HEK293T (cell line): ENCODE measurements around the gene FSD1.
"Not testable (repeated sequence)": the region's sequence is repeated elsewhere in the genome, so short reads cannot be mapped to it uniquely, and the experiment has no call there.

ENCODE experiments used
- CTCF ChIA-PET: fragments of 350-600 bp; formaldehyde crosslinking; extraction: SDS; loops from one replicate; lab custom pipeline; 2021; ENCODE audit warnings: antibody characterized with exemption, inconsistent platforms; lab: Yijun Ruan, JAX
- POLR2A ChIA-PET: fragments of 350-600 bp; formaldehyde crosslinking; extraction: SDS; loops from one replicate; lab custom pipeline; 2020; ENCODE audit warnings: antibody characterized with exemption, inconsistent platforms; lab: Yijun Ruan, JAX
- DNase-seq: peaks from one replicate; pipeline ENCODE4 v3.0.0; 2012; ENCODE audit warnings: mixed read lengths; ENCODE audit errors: extremely low spot score
- ARNT ChIP-seq: fragments of 450-650 bp; IDR thresholded peaks from 2 replicates; pipeline ENCODE4 v1.6.1; 2017; ENCODE audit warnings: mild to moderate bottlenecking
- BHLHE40 ChIP-seq: fragments of 450-650 bp; IDR thresholded peaks from 2 replicates; pipeline ENCODE4 v1.6.1; 2016; ENCODE audit warnings: mild to moderate bottlenecking, moderate library complexity, borderline replicate concordance
- CTBP1 ChIP-seq: fragments of 450-650 bp; IDR thresholded peaks from 2 replicates; pipeline ENCODE4 v1.6.1; 2016; ENCODE audit warnings: borderline replicate concordance
- ELF4 ChIP-seq: fragments of 450-650 bp; IDR thresholded peaks from 2 replicates; pipeline ENCODE4 v1.6.1; 2017; ENCODE audit warnings: antibody characterized with exemption
- FOXA1 ChIP-seq: fragments of 450-650 bp; IDR thresholded peaks from 2 replicates; pipeline ENCODE4 v1.6.1; 2016; ENCODE audit warnings: mild to moderate bottlenecking
- FOXK2 ChIP-seq: fragments of 450-650 bp; IDR thresholded peaks from 2 replicates; pipeline ENCODE4 v1.6.1; 2016; ENCODE audit warnings: mild to moderate bottlenecking
- FOXM1 ChIP-seq: fragments of 450-650 bp; IDR thresholded peaks from 2 replicates; pipeline ENCODE4 v1.6.1; 2017; ENCODE audit warnings: mild to moderate bottlenecking, borderline replicate concordance
- HDGF ChIP-seq: fragments of 450-650 bp; IDR thresholded peaks from 2 replicates; pipeline ENCODE4 v1.6.1; 2017; ENCODE audit warnings: antibody characterized with exemption, borderline replicate concordance
- L3MBTL2 ChIP-seq: fragments of 450-650 bp; conservative IDR thresholded peaks from 2 replicates; pipeline ENCODE4 v1.6.1; 2016; ENCODE audit warnings: mild to moderate bottlenecking
- LEF1 ChIP-seq: fragments of 450-650 bp; IDR thresholded peaks from 2 replicates; pipeline ENCODE4 v1.6.1; 2017; ENCODE audit warnings: mild to moderate bottlenecking, borderline replicate concordance
- NFRKB ChIP-seq: fragments of 450-650 bp; IDR thresholded peaks from 2 replicates; pipeline ENCODE4 v1.6.1; 2016; ENCODE audit warnings: mild to moderate bottlenecking, moderate library complexity
- PKNOX1 ChIP-seq: fragments of 450-650 bp; IDR thresholded peaks from 2 replicates; pipeline ENCODE4 v1.6.1; 2016
- SP1 ChIP-seq: fragments of 450-650 bp; IDR thresholded peaks from 2 replicates; pipeline ENCODE4 v1.6.1; 2017
- SUZ12 ChIP-seq: fragments of 450-650 bp; IDR thresholded peaks from 2 replicates; pipeline ENCODE4 v1.6.1; 2016; ENCODE audit warnings: mild to moderate bottlenecking
- TARDBP ChIP-seq: fragments of 450-650 bp; IDR thresholded peaks from 2 replicates; pipeline ENCODE4 v1.6.1; 2016
- ZNF384 ChIP-seq: fragments of 450-650 bp; IDR thresholded peaks from 2 replicates; pipeline ENCODE4 v1.6.1; 2016

The FSD1 gene

GRCh38 chr19:4343370-4344307 lies 39.2 kb downstream of the FSD1 start, which contains the start of gene MPND:
MPND (plus strand) TSS chr19:4343562; CDS start chr19:4343594, 32 bp downstream.
- CTCF ChIA-PET = interaction anchor here (1.1 to 2.7 kb wide), 3 partner anchors 9 to 111 kb away, joined by 3 to 30 read pairs (median 18); no protein-coding TSS in a partner anchor
- DNase-seq = peak; percentile 82
- TF ChIP-seq TARDBP (no peak), PKNOX1 (no peak), ELF4 (no peak), SP1 (no peak), L3MBTL2 (no peak), BHLHE40 (no peak)
- POLR2A ChIA-PET = interaction anchor here (0.6 to 2.8 kb wide), 24 partner anchors 10 to 131 kb away, joined by 3 to 34 read pairs (median 7); partner anchors contain the start of genes CHAF1A, FSD1 and YJU2

GRCh38 chr19:4345342-4346019 lies 41.1 kb downstream of the FSD1 start:
- ChIA-PET CTCF (interaction anchor here (0.8 kb wide), 1 partner anchor 78 kb away, joined by 5 read pairs; no protein-coding TSS in a partner anchor), POLR2A (no interaction called here)
- TF ChIP-seq PKNOX1 (no peak), CTBP1 (no peak), L3MBTL2 (no peak), TARDBP (no peak), SUZ12 (no peak), LEF1 (no peak), BHLHE40 (no peak), FOXA1 (no peak)
- DNase-seq = no peak

- no peak for DNase-seq
- TF ChIP-seq NFRKB (no peak), LEF1 (no peak), FOXK2 (no peak), FOXM1 (no peak), SP1 (no peak), ARNT (no peak), CTBP1 (no peak)
- CTCF ChIA-PET = interaction anchor here (0.8 kb wide), 1 partner anchor 79 kb away, joined by 5 read pairs; no protein-coding TSS in a partner anchor
- POLR2A ChIA-PET = no interaction called here
Measured at GRCh38 chr19:4346020-4346383, 41.6 kb downstream of the FSD1 start.

GRCh38 chr19:4347521-4347920 lies 43.1 kb downstream of the FSD1 start:
- CTCF ChIA-PET = interaction anchor here (0.7 kb wide), 1 partner anchor 81 kb away, joined by 3 read pairs; no protein-coding TSS in a partner anchor
- POLR2A ChIA-PET = no interaction called here
- no peak for DNase-seq
- no peak for TF ChIP-seq HDGF
- no peak for TF ChIP-seq SP1
- no peak for TF ChIP-seq PKNOX1
- no peak for TF ChIP-seq LEF1
- no peak for TF ChIP-seq NFRKB
- no peak for TF ChIP-seq TARDBP
- no peak for TF ChIP-seq CTBP1
- TF ChIP-seq ARNT = no peak
- TF ChIP-seq SUZ12 = no peak
- no peak for TF ChIP-seq ELF4
- TF ChIP-seq BHLHE40 = no peak
- TF ChIP-seq FOXA1 = no peak
- TF ChIP-seq L3MBTL2 = no peak
- TF ChIP-seq ZNF384 = no peak
- no peak for TF ChIP-seq FOXK2
- no peak for TF ChIP-seq FOXM1

GRCh38 chr19:4349225-4349624 lies 44.8 kb downstream of the FSD1 start:
- POLR2A ChIA-PET, CTCF ChIA-PET, DNase-seq: not testable (repeated sequence)

GRCh38 chr19:4350111-4350510 lies 45.7 kb downstream of the FSD1 start:
- ChIA-PET CTCF (no interaction called here), POLR2A (no interaction called here)
- no peak for DNase-seq
- TF ChIP-seq SUZ12 (no peak), LEF1 (no peak), TARDBP (no peak), ELF4 (no peak), FOXK2 (no peak)
